OCI-LY7 (cell line): Measurements from ENCODE around the gene PGGHG.
"Not testable (repeated sequence)": the region's sequence is repeated elsewhere in the genome, so short reads cannot be mapped to it uniquely, and the experiment has no call there.

Source experiments
- EZH2phosphoT487 ChIP-seq: fragments of 200-600 bp; sonication (generic); IDR thresholded peaks from 2 replicates; pipeline ENCODE4 v1.6.1; 2018; ENCODE audit warnings: low read depth, borderline replicate concordance, mild to moderate bottlenecking, mixed run types, antibody characterized with exemption, low read length, moderate library complexity, mixed read lengths
- TF ChIP-seq, protein P1 (sequence below): fragments of 200-600 bp; sonication (generic); conservative IDR thresholded peaks from 2 replicates; pipeline ENCODE4 v1.5.1; 2014; ENCODE audit warnings: mild to moderate bottlenecking, antibody characterized with exemption, low read length, moderate library complexity, mixed read lengths

GRCh38 chr11:314554-314875 lies 25.6 kb downstream of the PGGHG start:
- TF ChIP-seq, protein P1, sequence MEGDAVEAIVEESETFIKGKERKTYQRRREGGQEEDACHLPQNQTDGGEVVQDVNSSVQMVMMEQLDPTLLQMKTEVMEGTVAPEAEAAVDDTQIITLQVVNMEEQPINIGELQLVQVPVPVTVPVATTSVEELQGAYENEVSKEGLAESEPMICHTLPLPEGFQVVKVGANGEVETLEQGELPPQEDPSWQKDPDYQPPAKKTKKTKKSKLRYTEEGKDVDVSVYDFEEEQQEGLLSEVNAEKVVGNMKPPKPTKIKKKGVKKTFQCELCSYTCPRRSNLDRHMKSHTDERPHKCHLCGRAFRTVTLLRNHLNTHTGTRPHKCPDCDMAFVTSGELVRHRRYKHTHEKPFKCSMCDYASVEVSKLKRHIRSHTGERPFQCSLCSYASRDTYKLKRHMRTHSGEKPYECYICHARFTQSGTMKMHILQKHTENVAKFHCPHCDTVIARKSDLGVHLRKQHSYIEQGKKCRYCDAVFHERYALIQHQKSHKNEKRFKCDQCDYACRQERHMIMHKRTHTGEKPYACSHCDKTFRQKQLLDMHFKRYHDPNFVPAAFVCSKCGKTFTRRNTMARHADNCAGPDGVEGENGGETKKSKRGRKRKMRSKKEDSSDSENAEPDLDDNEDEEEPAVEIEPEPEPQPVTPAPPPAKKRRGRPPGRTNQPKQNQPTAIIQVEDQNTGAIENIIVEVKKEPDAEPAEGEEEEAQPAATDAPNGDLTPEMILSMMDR, result not testable (repeated sequence)
- not testable (repeated sequence) for TF ChIP-seq EZH2phosphoT487
